ENCODE measurements around the gene SLC18A3. TPM values are rescaled to one million over a fixed set of nuclear protein-coding genes. Genes with fewer than 3 reads are reported as not detected.

SLC18A3 gene
- total RNA-seq, 4 donors from 2014 or later: 0.27 to 1.5 TPM; not detected in 2

GRCh38 chr10:49657606-49658005 is 47.5 kb downstream of the SLC18A3 start:
- in situ Hi-C loops (cut with MboI; ENCODE audit: low pct_ligation_motif_present in 1 of 4, low pct_unique_long_range_greater_than_20kb in 1 of 4, low sequenced_read_pairs in 3 of 4): no loop called here
- TF ChIP-seq EP300 (IDR thresholded peaks at IDR 0.05; ENCODE audit: low read depth): no peak
- no peak for TF ChIP-seq POLR2A (IDR thresholded peaks at IDR 0.05)
- no peak for TF ChIP-seq POLR2AphosphoS5 (IDR thresholded peaks at IDR 0.05)
- TF ChIP-seq CTCF (IDR thresholded peaks at IDR 0.05): no peak
- intact Hi-C loops (cut with DNase I; ENCODE audit: low total_unique reads): no loop called here
- no peak for DNase-seq
- Histone ChIP-seq H3K4me3 (no peak overlapping the region), H3K4me1 (no peaks in the 10 kb centered on the region), H3K36me3 (no peaks in the 10 kb centered on the region), H3K9me3 (no peaks in the 10 kb centered on the region), H3K27me3 (no peaks in the 10 kb centered on the region), H3K27ac (no peak overlapping the region)
- 85 to 100% methylated on average over 1 of the region's 1 CpG for WGBS, 2 donors (ENCODE audit: low coverage in 1 of 2)

GRCh38 chr10:49661140-49661856 is 51.2 kb downstream of the SLC18A3 start:
- Histone ChIP-seq H3K9me3 (no peaks in the 10 kb centered on the region), H3K4me1 (no peaks in the 10 kb centered on the region), H3K27ac (no peak overlapping the region), H3K27me3 (no peaks in the 10 kb centered on the region), H3K4me3 (no peak overlapping the region), H3K36me3 (no peaks in the 10 kb centered on the region)
- WGBS, 2 donors (ENCODE audit: low coverage in 1 of 2): 36 to 43% methylated on average over 8 of the region's 8 CpGs
- in situ Hi-C loops (cut with MboI; ENCODE audit: low pct_ligation_motif_present in 1 of 4, low pct_unique_long_range_greater_than_20kb in 1 of 4, low sequenced_read_pairs in 3 of 4) (no loop called here), intact Hi-C loops (cut with DNase I; ENCODE audit: low total_unique reads) (no loop called here)
- TF ChIP-seq POLR2A (IDR thresholded peaks at IDR 0.05): no peak
- no peak for TF ChIP-seq CTCF (IDR thresholded peaks at IDR 0.05)
- no peak for TF ChIP-seq POLR2AphosphoS5 (IDR thresholded peaks at IDR 0.05)
- TF ChIP-seq EP300 (IDR thresholded peaks at IDR 0.05; ENCODE audit: low read depth): no peak
- no peak for DNase-seq

Other genes starting within 250 kb of the SLC18A3 start
- gene DRGX, start 214.2 kb upstream of the SLC18A3 start, total RNA-seq: under 1 TPM in 2 of 4 donors, not detected in 2; 0.32 to 0.37 TPM
- gene ERCC6, start 71.2 kb upstream of the SLC18A3 start, total RNA-seq: 10 to 100 TPM; 16.0 to 34.0 (median 22.4) TPM
- gene CHAT, start 3.7 kb downstream of the SLC18A3 start, total RNA-seq: 1 to 10 TPM in 2 of 4 donors, not detected in 2; 1.1 to 3.8 TPM
- gene C10orf53, start 69.3 kb downstream of the SLC18A3 start, total RNA-seq: not detected
- gene OGDHL, start 152.0 kb downstream of the SLC18A3 start, total RNA-seq: 1 to 10 TPM in 3 of 4 donors, under 1 TPM in 1; 1.00 to 4.2 (median 2.4) TPM

Data from transverse colon (tissue), 4 donors.